Measurements from ENCODE around the gene KRT37.
"Not testable (repeated sequence)": the region's sequence is repeated elsewhere in the genome, so short reads cannot be mapped to it uniquely, and the experiment has no call there.

Gene KRT37

DNA sequence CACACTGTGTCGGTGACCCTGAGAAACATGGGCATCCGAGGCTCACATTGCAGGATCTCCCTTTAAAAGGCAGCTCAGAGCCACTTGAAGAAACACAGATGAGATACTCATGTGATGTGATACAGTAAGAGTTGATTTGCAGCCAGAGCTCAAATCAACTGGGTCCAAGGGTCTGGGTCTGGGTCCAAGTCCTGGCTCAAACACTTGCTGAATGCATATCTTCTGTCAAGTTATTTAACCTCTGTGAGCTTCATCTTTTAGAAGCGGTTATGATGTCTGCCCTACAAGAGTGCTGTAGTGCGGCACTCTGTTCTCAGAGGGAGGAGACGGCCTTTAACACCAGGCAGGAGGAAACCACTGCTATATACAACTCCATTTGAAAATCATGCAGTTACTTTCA lies 10.0 kb upstream of the KRT37 start:
- DNase-seq (ENCODE audit: low read depth), result no peak

GRCh38 chr17:41434005-41434404 lies 9.6 kb upstream of the KRT37 start:
- DNase-seq (ENCODE audit: low read depth), result no peak

GRCh38 chr17:41433586-41433985 lies 9.2 kb upstream of the KRT37 start:
- no peak for DNase-seq (ENCODE audit: low read depth)

- not testable (repeated sequence) for DNase-seq (ENCODE audit: low read depth)
Measured at GRCh38 chr17:41430376-41430775, 6.0 kb upstream of the KRT37 start.

DNA sequence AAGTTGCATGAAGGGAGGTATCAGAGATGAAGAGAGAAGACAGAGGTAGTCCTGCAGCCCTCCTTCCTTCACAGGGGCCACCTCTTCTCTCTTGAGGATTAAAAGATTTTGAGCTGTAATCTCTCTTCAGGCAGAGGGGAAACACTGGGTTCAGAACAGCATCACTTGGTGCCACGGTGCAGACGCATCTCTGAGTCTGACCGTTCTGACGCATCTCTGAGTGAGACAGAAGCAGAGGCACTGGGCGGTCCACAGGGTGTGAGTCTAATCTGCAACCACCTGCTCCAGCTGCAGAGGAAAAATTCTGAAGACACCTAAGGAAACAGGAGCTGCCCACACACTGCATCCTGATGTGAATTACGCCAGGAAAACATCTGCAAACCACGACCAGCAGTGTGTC lies 5.3 kb upstream of the KRT37 start:
- no peak for DNase-seq (ENCODE audit: low read depth)

- no peak for DNase-seq (ENCODE audit: low read depth)
Measured at GRCh38 chr17:41428591-41429291, 4.4 kb upstream of the KRT37 start.

DNA sequence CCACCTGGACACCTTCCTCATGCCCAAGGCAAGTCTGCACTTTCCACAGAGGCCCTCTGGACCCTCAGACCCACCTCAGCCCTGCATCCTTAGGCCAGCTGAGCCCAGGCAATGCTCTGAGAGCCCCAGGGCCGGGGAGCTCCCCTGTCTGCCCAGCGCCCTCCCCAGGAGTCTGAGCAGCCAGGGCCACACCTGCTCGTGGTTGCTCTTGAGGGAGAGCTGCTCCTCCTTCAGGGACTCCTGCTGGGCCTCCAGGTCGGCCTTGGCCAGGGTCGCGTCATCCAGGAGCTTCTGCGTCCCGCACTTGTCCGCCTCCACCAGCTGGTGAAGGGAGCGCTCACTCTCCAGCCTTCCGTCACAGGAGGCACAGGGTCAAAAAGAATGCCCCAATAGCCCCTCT lies 1.8 kb downstream of the KRT37 start:
- not testable (repeated sequence) for DNase-seq (ENCODE audit: low read depth)

DNA sequence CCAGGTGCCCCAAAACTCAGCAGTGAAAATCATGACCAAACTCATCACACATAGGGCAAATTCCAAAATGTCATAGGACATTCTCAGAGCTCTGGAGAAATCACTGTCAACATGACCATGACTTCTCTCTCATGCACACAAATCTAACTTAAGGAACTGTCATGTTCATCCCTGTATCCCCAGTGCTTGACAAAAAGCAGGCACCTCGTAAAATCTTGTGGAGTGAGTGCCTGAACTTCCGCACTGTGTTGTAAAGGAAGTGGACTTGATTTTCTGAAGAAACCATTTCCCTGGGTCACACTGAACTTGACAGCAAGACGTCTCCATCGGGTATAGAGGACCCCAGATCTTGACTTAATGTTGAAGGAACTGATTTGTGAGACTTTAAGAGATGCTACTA lies 2.8 kb downstream of the KRT37 start:
- DNase-seq (ENCODE audit: low read depth), result no peak

DNA sequence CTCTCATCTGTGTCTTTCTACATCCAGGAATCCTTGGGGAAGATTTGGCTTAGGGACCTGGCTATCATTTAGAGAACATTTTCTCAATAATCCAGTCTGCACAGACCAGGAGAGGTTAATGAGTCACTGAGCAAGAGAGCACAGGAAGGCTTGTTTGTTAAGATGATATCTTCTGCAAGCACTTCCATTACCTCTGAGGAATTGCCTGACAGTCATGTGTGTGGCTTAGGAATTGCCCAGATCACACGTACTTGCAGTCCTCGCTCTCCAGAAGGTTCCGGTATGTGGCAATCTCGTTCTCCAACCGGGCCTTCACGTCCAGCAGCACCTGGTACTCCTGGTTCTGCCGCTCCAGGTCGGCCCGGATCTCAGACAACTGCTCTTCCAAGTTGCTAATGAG lies 3.3 kb downstream of the KRT37 start:
- no peak for DNase-seq (ENCODE audit: low read depth)

DNA sequence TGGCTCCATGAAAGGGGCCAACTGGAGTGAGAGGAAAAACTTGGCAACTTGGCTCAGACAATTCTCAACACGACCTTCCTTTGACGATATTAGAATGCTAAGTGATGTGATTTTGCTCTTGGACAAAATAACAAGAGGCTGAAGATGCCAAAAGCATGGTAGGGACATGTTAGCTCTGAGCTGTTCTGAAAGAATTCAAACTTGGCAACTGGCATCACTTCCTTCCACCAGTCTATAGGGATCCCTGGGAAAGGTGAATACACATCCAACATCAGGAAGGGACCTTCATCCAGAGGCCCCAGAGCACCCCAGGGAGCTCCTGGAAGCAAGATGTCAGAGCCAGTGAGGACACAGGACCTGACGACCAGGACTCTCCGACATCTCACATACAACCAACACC lies 4.3 kb downstream of the KRT37 start:
- no peak for DNase-seq (ENCODE audit: low read depth)

DNA sequence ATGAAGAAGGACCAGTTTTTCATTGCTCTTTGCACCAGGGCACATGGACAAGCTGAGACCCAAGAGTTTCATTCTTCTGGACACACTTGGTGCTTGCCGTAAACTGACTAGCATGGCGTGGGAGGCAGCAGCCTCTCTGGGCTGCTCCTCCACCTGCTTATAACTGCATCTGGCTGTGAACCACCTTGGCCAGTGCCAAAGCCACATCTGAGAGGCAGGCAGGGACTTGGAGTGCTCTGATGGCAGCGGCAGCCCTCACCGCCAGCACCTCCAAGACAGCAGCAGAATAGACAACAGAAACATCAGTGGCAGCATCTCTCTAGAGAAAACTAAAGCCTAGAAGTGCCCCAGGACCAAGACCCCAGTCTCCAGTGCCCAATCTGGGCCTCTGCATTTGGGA lies 4.7 kb downstream of the KRT37 start:
- DNase-seq (ENCODE audit: low read depth), result no peak

- DNase-seq (ENCODE audit: low read depth), result no peak
Measured at GRCh38 chr17:41418116-41418860, 6.1 kb downstream of the KRT37 start.

GRCh38 chr17:41417576-41418015 lies 6.8 kb downstream of the KRT37 start:
- DNase-seq (ENCODE audit: low read depth), result no peak

DNA sequence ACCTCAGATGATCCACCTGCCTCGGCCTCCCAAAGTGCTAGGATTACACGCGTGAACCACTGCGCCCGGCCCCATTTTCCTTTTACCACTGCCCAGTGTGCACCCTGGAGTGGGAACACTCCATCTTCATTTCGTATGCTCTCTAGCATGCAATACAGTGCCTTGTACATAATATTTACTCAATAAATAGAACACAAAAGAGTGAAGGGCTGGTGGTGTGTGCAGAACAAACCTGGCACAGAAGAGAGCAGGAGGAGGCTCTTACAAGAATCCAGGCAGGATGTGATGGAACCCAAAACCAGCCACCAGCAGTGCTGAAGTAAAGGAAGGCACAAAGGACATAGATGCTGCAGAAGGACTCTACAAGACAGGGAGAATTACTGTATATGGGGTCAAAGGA lies 7.3 kb downstream of the KRT37 start:
- DNase-seq (ENCODE audit: low read depth), result no peak

DNA sequence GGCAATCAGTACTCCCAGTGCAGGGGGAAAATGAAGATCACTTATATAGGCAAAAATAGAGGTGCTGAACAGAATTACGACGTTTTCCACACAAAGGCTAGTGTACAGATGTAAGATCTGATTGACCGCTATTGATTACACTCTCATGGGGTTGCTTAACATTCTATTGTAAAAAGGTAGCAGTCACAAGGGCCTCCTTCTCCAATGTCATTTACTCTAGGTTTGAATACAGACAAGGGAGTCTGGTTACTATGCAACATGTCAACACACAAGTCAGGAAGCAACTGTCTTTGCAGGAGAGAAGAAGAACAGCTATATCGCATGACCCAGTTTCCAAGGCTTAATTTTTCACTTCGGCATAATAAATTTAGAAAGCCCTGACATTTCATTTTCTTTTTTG lies 7.9 kb downstream of the KRT37 start:
- DNase-seq (ENCODE audit: low read depth), result peak; percentile 38

DNA sequence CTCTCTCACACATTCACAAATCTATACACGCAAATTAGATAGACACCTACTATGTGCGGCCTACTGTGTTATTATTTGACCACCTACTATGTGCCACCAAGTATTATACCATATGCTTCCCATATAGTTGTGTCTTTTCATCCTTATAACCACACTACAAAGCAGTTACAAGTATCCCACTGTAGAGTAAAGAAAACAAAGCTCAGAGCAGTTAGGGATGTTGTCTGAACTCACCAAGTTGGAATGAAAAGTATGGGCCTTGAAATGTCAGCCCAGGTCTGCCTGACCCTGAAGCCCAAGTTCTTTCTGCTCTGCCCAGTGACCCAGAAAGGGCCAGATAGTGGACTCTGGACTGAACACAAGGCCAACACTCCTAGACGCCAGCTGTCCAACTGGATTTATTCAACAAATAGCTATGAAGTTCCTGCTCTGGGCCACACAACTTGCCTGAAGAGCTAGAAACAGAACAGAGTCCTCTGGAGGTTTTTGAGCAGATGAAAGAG lies 8.5 kb downstream of the KRT37 start:
- peak; percentile 83 for DNase-seq (ENCODE audit: low read depth)

DNA sequence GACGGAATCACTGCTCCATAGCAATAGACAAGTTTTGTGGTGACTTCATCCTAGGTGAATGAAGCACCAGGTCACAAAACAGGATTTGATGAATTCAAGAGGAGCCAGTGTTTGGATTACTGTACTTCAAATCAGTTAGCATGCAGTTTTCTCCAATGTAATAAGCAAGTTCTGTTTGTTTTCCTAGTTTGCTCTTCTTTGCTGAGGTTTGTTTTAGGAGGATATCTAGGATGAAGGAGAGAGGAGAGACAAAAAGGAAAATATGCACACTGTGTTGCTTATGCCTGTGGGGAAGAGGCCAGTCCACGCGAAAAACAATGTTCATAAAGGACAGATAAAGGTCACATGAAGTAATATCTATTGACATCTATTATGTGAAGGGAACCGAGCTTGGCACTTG lies 9.0 kb downstream of the KRT37 start:
- no peak for DNase-seq (ENCODE audit: low read depth)

GRCh38 chr17:41413982-41414381 lies 10.4 kb downstream of the KRT37 start:
- no peak for DNase-seq (ENCODE audit: low read depth)

GRCh38 chr17:41413353-41413957 lies 10.9 kb downstream of the KRT37 start:
- no peak for DNase-seq (ENCODE audit: low read depth)

DNA sequence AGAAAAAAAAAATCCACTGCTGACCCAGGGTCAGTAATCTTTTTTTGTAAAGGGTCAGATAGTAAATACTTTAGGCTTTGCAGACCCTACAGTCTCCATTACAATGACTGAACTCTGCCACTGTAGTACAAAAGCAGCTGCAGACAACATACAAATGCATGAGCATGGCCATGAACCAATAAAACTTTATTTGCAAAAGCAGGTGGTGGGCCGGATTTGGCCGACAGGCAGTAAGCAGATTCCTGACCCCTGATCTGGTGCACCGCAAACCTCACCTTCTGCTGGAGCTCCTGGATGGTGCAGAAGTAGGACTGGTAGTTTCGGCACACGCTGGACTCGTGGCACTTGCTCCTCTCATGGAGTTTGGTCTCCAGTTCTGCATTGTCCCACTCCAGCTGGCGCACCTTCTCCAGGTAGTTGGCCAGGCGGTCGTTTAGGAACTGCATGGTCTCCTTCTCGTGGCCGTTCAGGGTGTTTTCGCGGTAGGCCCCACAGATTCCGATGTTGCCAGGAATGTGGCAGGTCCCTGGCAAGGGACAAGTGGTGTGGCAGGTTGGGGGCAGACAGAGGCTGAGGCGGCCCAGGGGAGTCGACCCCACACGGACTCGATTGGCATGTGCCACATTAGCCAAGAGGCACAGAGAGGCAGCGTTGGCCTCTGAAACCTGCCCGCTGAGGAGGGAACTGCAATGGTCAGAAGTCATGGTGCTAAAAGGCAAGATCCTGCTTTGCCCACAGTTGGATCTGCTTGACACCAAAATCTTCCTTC lies 13.1 kb downstream of the KRT37 start:
- no peak for DNase-seq (ENCODE audit: low read depth)

- DNase-seq (ENCODE audit: low read depth), result no peak
Measured at GRCh38 chr17:41407226-41407625, 17.2 kb downstream of the KRT37 start.

DNA sequence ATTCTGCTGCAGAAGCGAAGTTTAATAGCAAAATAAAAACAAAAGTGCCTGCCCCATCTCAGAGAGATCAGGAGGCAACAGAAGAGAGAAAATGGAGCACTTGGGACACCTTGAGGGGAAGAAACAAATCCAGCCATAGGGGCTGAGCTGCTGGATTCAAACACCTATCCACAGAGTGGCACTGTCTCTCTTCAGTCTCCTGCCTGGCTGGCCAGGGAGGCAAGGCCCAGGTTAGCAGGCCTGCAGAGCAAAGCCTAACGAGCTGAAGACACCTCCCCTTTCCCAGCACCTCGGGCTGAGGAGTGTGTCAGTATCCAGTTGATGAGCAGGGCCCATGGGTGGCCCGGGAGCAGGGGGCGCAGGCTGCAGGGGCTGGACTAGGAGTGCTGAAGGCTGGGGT lies 18.2 kb downstream of the KRT37 start:
- DNase-seq (ENCODE audit: low read depth), result no peak
